GM12872 (cell line): ENCODE results near the gene PHF2.

Source experiments
- CTCF ChIP-seq: IDR thresholded peaks from 3 replicates; pipeline ENCODE4 v1.5.1; 2011; ENCODE audit warnings: low read depth, mild to moderate bottlenecking, low read length, moderate library complexity; ENCODE audit not compliant: insufficient read depth

The PHF2 gene

GRCh38 chr9:93582115-93582514 lies 5.7 kb downstream of the PHF2 start:
- TF ChIP-seq CTCF: no peak

- no peak for TF ChIP-seq CTCF
Observed at GRCh38 chr9:93582550-93582949, 6.2 kb downstream of the PHF2 start.

- TF ChIP-seq CTCF: no peak
Observed at GRCh38 chr9:93585259-93585658, 8.9 kb downstream of the PHF2 start.

- TF ChIP-seq CTCF: no peak
Observed at GRCh38 chr9:93585695-93586094, 9.3 kb downstream of the PHF2 start.

DNA sequence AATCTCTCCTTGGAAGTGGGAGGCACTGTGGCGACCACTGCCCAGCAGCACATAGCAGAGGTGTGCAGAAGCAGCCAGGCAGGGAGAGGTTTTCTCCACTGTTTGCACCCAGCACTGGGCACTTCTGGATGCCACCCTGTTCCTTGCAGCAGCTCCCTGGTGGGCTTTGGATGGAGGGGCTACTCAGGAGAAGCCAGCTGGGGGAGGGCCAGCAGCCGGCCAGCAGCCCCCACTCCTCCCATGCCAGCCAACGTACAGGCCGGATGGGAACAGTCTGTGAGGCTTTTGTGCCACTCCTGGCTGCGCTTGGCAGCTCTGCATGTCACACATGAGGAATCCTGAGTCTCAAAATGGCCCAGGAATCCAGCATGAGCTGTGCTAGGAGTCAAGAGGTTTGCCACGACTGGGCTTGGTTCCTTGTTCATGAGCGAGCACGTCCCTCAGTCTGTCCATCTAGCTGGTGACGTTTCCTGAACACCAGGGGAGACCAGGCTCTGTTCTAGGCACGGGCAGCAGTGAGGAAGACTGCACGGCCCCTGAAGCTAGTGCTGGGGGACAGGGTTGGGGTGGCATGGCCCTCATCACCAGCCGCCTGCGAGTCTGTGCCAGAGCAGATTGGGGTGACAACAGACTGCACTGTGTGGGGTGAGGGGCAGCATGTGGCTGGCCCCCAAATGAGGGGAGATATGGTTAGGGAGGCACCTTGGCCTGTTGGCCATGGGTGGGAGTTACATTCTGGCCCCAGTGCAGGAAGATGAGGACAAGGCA lies 10.1 kb downstream of the PHF2 start:
- no peak for TF ChIP-seq CTCF

GRCh38 chr9:93587284-93587650 lies 10.9 kb downstream of the PHF2 start:
- no peak for TF ChIP-seq CTCF

DNA sequence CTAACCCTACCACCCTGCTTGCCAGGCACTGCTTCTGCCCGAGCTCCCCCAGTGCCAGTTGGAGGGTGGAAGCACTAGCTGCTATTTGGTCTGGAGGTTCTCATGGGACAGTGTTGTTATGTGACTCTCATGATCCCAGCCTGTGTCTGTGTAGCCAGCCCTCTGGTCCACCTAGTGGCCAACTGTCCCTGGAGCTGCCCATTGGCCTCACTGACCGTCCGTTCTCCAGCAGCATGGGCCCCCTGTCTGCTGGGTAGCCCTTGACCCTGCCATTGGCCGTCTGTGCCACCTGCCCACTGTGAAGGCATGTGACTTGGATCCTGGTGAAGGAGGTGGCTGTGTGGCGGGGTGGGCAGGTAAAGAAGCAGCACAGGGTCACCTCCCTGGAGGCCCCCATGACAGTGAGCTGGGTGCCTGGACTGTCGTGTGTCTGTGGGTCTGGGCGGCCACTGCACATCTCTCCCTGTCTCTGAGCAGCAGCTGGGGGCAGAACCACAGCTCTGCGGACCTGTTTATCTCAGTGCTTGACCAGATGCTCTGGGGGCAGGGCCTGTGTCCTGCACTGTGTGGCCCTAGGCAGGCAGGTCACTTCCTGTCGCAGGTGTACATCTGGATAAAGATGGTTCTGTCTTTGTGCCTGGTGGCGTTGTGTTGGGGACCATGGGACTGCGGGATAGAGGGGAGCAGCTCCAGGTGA lies 11.4 kb downstream of the PHF2 start:
- no peak for TF ChIP-seq CTCF
